ENCODE measurements around the gene ADGRG6. TPM values are rescaled to one million over a fixed set of nuclear protein-coding genes. Genes with fewer than 3 reads are reported as not detected.

The ADGRG6 gene
- total and polyA plus RNA-seq, 9 of the 15 experiments (the other 6 are each of a cell fraction or from before 2014, with no cell fraction given): under 0.01 to 0.11 (median 0.05) TPM; not detected in 5

DNA sequence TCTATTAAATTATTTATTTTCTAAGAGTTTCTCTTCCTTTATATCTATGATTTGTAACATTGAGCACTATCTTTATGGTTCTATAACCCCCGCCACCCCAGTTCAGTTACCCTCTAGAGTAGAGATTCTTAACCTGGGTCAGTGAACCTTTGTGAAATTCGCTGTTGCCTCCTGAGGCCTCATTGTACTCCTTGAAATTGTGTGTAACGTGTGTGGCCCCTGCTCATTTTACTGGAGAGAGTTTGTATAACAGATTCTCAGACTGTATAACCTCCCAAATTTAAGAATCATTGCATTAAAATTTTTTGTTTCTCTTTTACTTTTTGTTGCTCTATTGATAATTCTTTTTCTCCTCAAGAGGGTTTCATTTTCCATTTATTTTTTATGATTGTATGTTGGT lies 65.3 kb downstream of the ADGRG6 start (continued):
- no peak for TF ChIP-seq PTTG1 (tag; IDR thresholded peaks at IDR 0.05; ENCODE audit: low read depth)
- no peak for TF ChIP-seq HIVEP1 (CRISPR knock-in tag; IDR thresholded peaks at IDR 0.05)
- TF ChIP-seq, protein P1, sequence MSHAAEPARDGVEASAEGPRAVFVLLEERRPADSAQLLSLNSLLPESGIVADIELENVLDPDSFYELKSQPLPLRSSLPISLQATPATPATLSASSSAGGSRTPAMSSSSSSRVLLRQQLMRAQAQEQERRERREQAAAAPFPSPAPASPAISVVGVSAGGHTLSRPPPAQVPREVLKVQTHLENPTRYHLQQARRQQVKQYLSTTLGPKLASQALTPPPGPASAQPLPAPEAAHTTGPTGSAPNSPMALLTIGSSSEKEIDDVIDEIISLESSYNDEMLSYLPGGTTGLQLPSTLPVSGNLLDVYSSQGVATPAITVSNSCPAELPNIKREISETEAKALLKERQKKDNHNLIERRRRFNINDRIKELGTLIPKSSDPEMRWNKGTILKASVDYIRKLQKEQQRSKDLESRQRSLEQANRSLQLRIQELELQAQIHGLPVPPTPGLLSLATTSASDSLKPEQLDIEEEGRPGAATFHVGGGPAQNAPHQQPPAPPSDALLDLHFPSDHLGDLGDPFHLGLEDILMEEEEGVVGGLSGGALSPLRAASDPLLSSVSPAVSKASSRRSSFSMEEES (CRISPR knock-in tag; IDR thresholded peaks at IDR 0.05): no peak
- no peak for TF ChIP-seq GTF2F1 (IDR thresholded peaks at IDR 0.05; ENCODE audit: low read depth, low read length)
- TF ChIP-seq ZBTB17 (CRISPR knock-in tag; IDR thresholded peaks at IDR 0.05): no peak
- TF ChIP-seq, protein P2, sequence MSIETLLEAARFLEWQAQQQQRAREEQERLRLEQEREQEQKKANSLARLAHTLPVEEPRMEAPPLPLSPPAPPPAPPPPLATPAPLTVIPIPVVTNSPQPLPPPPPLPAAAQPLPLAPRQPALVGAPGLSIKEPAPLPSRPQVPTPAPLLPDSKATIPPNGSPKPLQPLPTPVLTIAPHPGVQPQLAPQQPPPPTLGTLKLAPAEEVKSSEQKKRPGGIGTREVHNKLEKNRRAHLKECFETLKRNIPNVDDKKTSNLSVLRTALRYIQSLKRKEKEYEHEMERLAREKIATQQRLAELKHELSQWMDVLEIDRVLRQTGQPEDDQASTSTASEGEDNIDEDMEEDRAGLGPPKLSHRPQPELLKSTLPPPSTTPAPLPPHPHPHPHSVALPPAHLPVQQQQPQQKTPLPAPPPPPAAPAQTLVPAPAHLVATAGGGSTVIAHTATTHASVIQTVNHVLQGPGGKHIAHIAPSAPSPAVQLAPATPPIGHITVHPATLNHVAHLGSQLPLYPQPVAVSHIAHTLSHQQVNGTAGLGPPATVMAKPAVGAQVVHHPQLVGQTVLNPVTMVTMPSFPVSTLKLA (conservative IDR thresholded peaks at IDR 0.05): no peak

DNA sequence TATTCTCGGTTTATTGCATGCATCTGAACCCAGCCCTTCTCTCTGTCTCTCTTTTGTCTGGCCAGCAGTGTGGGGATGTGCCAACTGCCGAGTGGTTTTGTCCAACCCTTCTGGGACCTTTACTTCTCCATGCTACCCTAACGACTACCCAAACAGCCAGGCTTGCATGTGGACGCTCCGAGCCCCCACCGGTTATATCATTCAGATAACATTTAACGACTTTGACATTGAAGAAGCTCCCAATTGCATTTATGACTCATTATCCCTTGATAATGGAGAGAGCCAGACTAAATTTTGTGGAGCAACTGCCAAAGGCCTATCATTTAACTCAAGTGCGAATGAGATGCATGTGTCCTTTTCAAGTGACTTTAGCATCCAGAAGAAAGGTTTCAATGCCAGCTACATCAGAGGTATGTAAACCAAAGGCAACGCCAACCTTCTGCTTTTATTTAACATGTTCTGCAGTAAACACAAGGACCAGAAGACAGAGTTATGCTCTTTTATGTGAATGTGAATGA lies 65.8 kb downstream of the ADGRG6 start:
- H2AFZ ChIP-seq (ENCODE audit: low read depth, low read length): no peak overlapping the region
- BruUV-seq (replicated peaks): no TSS peak
- no peaks in the 10 kb centered on the region for H3K9me3 ChIP-seq (replicated peaks; ENCODE audit: control insufficient read depth, insufficient read depth, low read depth, low read length)
- FAIRE-seq: no peak
- WGBS (ENCODE audit: insufficient coverage, low coverage, missing lambda C conversion rate): under 1% methylated on average over 9 of the region's 9 CpGs
- no peak for DNase-seq (ENCODE audit: extremely low read depth in 1 of 4, low spot score in 3 of 4)
- H3K27me3 ChIP-seq (ENCODE audit: control insufficient read depth in 2 of 2, insufficient read depth in 2 of 2, low read length in 2 of 2): no peaks in the 10 kb centered on the region
- intact Hi-C loops (cut with micrococcal nuclease): no loop called here
- H3K4me1 ChIP-seq (replicated peaks in 1 of 2; ENCODE audit: control insufficient read depth in 2 of 2, insufficient read depth in 2 of 2, low read length in 2 of 2): no peaks in the 10 kb centered on the region
- H3K27ac ChIP-seq (ENCODE audit: extremely low read depth, low read depth, low read length): no peak overlapping the region
- no peaks in the 10 kb centered on the region for H3K36me3 ChIP-seq (ENCODE audit: control insufficient read depth, insufficient read depth, low read length)
- no peaks in the 10 kb centered on the region for H4K20me1 ChIP-seq (replicated peaks; ENCODE audit: control insufficient read depth, insufficient read depth, low read length)
- ChIA-PET CTCF (ENCODE audit: low intra/inter-chr PET ratio) (no interaction called here), POLR2A (interaction anchor here (0.7 to 1.3 kb wide), 2 partner anchors 20 kb away, joined by 3 read pairs; no protein-coding TSS in a partner anchor)
- no peaks in the 10 kb centered on the region for H3K79me2 ChIP-seq (ENCODE audit: control insufficient read depth, insufficient read depth, low read length)
- H3K9ac ChIP-seq (ENCODE audit: insufficient read depth in 1 of 2, low read depth in 2 of 2, low read length in 2 of 2): no peak overlapping the region
- H3K9me1 ChIP-seq (ENCODE audit: control insufficient read depth, insufficient read depth, low read length): no peaks in the 10 kb centered on the region
- in situ Hi-C loops (cut with MboI): no loop called here
- no peak overlapping the region for H3K4me2 ChIP-seq (ENCODE audit: insufficient read depth, low read length)
- no peak for ATAC-seq
- no peak overlapping the region for H3K4me3 ChIP-seq
- TF ChIP-seq CREM (IDR thresholded peaks at IDR 0.05; ENCODE audit: low read depth) (no peak), ELF1 (tag; IDR thresholded peaks at IDR 0.05) (no peak), POLR2AphosphoS2 (IDR thresholded peaks at IDR 0.05; ENCODE audit: low read length) (no peak), MTF1 (CRISPR knock-in tag; IDR thresholded peaks at IDR 0.05; ENCODE audit: borderline replicate concordance) (no peak), CHD1 (IDR thresholded peaks at IDR 0.05; ENCODE audit: low read length) (no peak), XRCC3 (IDR thresholded peaks at IDR 0.05) (no peak), HDAC6 (IDR thresholded peaks at IDR 0.05; ENCODE audit: low read depth, low read length) (no peak), PHF20 (IDR thresholded peaks at IDR 0.05; ENCODE audit: partially characterized antibody) (no peak)
- TF ChIP-seq, protein P3, sequence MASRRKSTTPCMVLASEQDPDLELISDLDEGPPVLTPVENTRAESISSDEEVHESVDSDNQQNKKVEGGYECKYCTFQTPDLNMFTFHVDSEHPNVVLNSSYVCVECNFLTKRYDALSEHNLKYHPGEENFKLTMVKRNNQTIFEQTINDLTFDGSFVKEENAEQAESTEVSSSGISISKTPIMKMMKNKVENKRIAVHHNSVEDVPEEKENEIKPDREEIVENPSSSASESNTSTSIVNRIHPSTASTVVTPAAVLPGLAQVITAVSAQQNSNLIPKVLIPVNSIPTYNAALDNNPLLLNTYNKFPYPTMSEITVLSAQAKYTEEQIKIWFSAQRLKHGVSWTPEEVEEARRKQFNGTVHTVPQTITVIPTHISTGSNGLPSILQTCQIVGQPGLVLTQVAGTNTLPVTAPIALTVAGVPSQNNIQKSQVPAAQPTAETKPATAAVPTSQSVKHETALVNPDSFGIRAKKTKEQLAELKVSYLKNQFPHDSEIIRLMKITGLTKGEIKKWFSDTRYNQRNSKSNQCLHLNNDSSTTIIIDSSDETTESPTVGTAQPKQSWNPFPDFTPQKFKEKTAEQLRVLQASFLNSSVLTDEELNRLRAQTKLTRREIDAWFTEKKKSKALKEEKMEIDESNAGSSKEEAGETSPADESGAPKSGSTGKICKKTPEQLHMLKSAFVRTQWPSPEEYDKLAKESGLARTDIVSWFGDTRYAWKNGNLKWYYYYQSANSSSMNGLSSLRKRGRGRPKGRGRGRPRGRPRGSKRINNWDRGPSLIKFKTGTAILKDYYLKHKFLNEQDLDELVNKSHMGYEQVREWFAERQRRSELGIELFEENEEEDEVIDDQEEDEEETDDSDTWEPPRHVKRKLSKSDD (conservative IDR thresholded peaks at IDR 0.05; ENCODE audit: low read length): no peak
